Effector CD4-positive, alpha-beta T cell (primary cell): ENCODE data around the gene GGT7.
A peak's percentile ranks its signal among the peaks of the same experiment; 100 is the strongest.
"Not testable (repeated sequence)": the region's sequence is repeated elsewhere in the genome, so short reads cannot be mapped to it uniquely, and the experiment has no call there.

Experiments used
- DNase-seq: peaks from one replicate; pipeline ENCODE4 v3.0.0-alpha.2; 2020
- total RNA-seq: gene quantifications from one replicate; lab custom pipeline; 2026; lab: John Stamatoyannopoulos, UW

GGT7 gene, protein sequence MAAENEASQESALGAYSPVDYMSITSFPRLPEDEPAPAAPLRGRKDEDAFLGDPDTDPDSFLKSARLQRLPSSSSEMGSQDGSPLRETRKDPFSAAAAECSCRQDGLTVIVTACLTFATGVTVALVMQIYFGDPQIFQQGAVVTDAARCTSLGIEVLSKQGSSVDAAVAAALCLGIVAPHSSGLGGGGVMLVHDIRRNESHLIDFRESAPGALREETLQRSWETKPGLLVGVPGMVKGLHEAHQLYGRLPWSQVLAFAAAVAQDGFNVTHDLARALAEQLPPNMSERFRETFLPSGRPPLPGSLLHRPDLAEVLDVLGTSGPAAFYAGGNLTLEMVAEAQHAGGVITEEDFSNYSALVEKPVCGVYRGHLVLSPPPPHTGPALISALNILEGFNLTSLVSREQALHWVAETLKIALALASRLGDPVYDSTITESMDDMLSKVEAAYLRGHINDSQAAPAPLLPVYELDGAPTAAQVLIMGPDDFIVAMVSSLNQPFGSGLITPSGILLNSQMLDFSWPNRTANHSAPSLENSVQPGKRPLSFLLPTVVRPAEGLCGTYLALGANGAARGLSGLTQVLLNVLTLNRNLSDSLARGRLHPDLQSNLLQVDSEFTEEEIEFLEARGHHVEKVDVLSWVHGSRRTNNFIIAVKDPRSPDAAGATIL
- total RNA-seq = 33.4 reads per million, percentile 59 among the genes with 10 or more reads in this experiment

DNA sequence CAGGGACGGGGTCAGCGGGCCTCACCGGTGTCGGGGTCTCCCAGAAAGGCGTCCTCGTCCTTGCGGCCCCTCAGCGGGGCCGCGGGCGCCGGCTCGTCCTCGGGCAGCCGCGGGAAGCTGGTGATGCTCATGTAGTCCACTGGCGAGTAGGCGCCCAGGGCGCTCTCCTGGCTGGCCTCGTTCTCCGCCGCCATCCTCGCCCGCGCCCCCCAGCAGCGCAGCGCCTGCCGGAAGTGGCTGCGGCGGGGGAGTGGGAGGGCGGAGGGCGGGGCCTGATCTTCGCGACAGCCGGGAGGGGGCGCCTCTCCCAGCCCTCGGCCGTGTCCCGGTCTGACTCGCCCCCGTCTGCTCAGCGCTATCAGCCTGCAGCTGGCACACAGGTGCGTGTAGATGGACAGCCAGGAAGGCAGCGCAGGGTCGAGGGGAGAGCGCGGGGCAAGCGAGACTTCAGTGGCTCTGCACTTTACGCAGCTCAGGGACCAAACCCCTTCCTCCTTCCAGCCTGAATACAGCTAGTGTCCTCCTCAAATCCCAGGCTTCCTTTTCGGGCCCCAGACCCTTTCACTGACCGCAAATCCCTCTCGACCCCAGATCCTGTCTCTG, at the start of gene GGT7:
TSS of gene GGT7 (minus strand) at position 235 of the 603 bp plus-strand sequence. CDS start at position 194, 41 bp downstream.
- DNase-seq = peak; percentile 83

DNA sequence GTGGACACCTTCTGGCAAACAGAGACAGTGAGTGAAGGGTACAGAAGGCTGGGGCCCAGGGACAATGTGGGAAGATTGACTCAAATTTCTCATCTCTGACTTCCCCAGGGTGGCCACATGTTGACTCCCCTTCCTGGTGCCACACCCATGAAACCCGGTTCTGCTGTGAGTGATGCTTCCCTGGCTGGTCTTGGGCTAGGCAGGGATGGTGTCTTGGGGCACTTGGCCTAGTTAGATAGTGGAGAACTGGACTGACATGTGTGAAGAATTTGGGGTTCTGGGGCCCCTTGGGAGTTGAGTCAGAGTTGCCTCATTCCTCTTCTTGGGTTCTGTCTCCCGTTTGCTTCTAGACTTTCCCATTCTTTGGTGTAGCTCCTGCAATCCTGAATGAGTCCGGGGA, 48.8 kb upstream of the GGT7 start:
- no peak for DNase-seq

DNA sequence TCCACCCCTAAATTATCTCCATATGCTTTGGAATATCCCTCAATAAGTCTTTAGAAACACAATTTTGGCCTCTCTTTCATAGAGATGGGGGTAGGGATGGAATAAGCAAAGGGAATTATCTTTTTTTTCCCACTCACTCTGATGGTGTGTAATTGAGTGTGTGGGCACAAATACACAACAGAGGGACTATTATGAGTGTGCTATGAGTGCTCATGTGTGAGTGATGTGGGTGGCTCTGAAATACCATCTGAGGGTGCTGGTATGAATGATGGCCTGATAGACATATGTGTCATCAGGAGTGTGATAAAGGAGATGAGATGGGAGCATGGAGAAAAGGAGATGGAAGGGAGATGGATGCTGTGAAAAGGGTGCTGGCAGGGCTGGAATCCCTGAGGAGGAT, 47.4 kb upstream of the GGT7 start:
- DNase-seq = no peak

DNA sequence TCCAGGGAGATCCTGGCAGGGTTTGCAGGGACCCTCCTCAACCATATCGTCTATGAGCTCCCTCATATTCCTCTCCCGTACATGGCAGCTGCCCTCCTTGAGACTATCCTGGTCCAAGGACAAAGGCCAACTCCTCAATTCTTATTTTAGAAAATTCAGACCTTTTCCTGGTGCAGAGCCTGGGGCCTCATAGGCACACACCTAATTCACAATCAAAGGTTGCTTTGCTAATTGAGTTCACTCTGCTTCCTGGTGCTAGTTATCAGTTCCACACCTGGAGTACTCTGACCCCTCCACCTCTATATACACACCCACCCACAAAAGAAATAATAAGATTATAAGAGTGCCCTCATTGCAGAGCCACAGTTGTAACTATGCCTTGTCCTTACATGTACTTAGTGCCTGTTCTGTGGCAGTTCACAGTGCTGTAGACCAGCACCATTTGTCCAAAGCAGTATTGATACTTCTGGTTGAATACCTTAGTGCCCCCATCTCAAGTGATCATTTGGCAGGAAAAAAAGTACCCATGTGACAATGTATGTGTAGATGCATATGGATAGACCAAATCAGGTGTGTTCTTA, 44.2 kb upstream of the GGT7 start:
- no peak for DNase-seq

DNA sequence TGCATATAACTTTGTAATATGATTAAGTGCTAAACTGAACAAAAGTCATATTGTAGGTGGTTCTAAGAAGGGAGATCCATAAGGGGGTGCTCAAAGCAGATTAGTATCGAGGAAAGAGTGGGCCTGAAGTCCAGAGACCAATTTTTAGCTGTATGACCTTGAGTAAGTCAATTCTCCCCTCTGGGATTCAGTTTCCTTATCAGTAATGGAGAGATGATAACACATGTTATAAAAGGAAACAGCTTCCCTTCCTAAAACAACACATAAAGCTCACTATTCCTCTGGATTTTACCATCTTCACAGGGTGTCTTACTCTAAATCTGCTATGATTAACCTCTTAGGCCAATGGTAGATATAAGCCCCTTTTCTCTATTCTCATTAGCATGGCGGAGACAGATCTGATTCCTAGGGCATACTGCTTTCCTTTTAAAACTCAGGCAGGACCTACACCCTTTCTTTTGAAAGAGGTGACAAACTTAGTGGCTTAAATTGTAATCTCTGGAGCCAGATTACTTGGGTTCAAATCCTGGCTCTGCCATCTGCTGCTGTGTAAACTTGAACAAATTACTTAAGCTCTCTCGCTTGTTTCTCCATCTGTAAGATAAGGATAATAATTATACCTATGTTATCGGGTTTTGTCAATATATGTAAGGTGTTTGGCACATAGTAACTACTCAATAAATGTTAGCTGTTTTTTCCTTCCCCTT, 43.2 kb upstream of the GGT7 start:
- no peak for DNase-seq

DNA sequence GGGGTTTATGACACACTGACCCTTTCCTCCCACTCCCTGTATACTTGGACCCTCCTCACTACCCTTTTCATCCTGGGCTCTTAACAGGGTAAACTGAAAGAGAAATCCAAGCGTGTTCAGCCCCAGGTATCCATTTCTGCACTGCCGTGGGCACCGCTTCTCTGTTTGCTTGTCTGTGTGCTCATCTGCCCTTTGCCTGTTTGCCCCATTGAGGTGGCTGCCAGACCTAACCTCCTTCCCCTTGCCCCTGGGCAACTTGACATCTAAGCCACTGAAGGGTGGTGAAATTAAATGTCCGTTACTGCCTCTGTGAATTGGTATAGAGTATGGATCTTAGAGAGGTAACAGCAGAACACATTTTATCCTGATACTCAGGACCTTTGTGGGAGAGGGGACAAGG, 42.5 kb upstream of the GGT7 start:
- no peak for DNase-seq

DNA sequence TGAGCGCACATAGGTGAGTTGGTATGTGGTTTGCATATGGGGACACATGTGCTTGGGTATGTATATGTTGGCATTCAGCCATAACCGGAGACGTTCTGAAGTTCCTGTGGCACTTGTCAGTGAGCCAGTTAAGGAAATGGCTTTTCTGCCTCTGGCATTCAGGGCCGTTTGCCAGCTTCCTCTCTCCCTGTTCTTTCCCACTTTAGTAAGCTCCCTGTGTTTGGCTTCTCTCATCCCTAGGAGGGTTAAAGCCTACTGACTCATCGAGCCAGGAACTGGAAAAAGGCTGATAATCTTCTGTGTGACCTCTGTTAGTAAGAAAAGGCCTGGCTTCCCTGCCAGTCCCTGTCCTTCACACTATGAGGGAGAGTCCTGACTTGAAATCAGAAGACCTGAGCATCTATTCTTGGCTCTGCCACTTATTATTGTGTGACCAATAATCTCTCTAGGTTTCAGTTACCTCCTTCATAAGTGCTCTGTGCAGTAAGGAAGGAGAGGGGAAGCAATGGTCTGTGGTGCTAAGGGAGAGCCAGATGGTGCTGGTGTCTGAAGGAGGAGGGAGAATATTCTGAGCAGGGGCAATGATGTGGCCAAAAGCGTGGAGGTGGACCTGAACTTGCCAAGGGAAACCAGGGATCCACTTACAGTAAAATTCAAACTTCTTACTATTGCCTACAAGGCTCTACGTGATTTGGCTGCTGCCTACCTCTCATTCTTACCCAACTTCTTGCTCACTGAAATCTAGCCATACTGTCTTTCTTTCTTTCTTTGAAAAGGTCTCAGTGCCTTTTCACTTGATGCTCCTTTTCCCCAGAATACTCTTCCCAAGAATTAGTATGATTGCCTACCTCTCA, 35.2 kb upstream of the GGT7 start:
- no peak for DNase-seq

DNA sequence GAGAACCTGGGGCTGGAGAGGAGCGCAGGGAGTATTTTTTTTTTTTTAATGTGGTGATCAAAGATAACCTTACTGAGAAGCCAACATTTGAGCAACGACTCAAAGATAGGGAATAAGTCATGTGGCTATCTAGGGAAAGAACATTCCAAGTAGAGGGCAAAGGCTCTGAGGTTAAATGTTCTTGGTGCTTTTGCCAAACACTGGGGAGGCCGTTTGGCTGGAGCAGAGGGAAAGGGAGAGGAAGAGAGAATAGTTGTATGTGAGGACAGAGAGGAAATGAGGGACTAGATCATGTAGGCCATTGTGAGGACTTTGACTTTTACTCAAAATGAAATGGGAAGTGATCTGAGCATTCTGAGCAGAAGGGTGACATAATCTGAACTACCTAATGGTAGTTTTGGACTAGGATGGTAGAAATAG, 31.6 kb upstream of the GGT7 start:
- no peak for DNase-seq

DNA sequence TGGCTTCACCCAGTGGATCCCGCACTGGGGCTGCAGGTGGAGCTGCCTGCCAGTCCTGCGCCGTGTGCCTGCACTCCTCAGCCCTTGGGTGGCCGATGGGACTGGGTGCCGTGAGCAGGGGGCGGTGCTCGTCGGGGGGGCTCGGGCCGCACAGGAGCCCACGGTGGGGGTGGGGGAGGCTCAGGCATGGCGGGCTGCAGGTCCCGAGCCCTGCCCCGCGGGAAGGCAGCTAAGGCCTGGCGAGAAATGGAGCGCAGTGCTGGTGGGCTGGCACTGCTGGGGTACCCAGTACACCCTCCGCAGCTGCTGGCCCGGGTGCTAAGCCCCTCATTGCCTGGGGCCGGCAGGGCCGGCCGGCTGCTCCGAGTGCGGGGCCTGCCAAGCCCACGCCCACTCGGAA, 26.1 kb upstream of the GGT7 start:
- DNase-seq = not testable (repeated sequence)

DNA sequence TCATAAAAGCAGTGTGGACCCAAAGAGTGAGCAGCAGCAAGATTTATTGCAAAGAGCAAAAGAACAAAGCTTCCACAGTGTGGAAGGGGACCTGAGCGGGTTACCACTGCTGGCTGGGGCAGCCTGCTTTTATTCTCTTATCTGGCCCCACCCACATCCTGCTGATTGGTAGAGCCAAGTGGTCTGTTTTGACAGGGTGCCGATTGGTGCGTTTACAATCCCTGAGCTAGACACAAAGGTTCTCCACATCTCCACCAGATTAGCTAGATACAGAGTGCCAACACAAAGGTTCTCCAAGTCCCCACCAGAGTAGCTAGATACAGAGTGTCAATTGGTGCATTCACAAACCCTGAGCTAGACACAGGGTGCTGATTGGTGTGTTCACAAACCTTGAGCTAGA, 25.5 kb upstream of the GGT7 start:
- DNase-seq = not testable (repeated sequence)

DNA sequence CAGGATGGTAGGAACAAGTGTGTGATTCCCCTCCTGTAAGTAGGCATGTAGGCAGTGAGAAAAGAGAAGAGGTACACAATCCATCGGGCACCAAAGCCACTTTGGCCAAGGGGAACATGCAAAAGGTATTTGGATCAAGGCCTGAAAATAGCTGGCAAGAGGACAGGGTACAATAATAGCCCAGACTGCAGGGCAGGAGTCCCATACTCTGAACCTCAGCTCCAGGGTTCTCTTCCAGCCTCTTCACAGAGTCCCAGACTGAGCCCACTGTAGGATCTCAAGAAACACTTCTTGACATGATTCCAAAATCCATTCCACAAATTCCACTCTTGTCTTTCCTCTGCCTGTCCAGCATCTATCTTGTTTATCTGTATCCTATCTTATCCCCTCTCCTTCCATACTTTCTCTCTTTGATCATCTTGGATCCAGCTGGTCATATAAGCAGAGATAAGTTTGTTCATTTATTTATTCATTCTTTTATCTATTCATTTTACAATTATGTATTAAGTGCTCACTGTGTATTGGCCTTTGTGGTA, 23.5 kb upstream of the GGT7 start:
- no peak for DNase-seq

DNA sequence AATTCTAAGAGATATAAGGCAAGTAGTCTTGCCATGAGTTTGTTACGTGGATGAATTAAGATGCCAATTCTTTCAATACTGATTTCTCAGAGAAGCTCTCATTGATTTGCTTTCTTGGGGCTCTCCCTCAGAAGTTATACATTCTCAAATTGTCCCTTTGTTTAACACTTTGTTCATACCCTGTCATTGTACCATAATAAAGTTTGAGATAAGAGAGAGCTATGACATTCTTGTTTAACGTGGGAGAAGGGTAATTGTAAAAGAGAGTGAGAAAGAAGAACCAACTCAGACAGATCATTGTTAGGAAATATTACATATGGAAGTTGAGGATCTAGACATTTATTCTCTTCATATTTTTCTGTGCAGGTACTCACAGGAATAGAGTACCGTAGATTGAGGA, 22.8 kb upstream of the GGT7 start:
- no peak for DNase-seq

DNA sequence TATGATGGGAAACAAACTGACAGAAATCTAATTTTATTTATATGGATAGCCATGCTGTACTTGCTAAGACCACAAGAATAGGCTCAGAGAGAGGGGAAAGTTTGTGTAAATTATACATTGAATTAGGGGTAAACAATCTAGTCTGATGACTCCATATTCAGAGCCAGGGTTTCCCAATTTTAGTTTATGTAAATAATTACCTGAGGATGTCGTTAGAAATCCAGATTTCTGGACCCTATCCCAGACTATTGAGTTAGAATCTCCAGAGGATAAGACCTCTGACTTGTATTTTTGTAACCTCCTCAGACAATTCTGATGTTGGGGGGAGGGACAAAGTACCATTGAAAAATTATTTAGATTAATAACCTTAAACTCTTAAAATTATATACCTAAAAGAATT, 22.1 kb upstream of the GGT7 start:
- DNase-seq = no peak

DNA sequence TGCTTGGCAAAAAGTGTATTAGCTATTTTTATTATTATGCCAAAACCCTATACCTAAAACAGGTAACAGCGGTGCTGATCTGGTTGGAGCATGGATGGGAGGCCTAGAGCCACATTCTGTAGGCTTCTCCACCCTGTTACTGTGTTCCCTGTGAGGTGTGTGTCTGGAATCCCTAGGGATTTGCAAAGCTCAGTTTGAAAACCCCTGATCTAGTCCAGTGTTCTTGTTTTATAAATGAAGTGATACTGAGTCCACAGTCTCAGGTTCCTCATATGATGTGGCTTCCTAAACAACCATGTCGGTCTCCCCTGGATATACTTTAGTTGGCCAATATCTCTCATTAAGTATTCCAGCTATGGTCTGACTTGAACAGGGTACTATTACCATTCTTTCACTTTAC, 20.0 kb upstream of the GGT7 start:
- no peak for DNase-seq

DNA sequence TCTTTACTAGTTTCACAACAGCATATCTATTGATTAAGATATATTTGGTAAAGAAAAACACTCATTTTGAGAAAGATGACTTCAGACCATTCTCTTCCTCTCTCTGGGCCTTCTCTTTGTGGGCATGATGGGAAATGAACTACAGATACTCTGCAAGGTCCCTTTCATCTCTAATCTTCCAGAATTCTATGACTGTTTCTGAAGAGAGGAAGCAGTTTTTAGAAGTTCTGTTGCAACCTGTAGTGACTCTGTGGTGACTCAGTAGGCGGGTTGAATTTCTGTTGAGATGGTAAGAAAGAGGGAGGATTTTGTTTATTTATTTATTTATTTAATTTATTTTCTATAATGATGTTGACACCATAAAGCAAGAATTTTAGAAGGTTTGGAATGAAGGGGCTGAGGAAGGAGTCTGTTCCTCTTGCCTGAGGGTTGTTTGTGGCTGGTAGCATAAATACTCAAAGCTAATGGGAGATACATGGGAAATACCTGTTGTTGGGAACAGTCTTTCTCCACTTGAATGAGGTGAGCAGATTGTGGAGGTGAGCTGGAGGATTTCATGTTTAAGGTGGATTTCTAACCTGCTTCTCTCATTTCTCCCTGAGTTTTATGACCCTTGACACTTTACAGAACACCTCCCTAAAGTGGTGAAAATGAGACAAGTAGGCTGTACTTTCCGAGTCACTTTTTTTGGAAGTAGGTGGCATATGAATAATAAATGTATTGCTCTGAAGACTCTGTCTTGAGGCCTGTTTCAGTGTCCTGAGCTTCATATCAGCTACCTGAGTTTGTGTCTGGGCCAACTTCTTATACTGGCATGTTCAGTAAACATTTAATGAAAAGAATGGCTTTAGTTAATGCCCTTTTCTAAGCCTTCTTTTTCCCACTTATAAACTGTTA, 18.8 kb upstream of the GGT7 start:
- DNase-seq = no peak

DNA sequence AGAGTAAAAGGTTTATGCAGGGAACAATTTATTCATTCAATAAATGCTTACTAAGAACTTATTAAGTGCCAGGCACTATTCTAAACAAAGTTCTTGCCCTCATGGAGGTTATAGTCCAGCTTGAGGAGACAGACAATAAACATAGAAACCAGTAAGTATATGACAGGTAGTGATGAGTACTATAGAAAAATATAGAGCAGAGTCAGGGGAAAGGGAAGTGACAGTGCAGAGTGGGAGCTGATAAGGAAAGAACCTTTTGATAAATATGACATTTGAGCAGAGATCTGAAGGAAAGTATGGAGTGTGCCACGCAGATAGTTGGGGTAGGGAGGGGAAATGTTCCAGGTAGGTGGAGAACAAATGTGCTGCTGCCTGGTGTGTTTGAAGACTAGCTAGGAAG, 15.8 kb upstream of the GGT7 start:
- DNase-seq = no peak

DNA sequence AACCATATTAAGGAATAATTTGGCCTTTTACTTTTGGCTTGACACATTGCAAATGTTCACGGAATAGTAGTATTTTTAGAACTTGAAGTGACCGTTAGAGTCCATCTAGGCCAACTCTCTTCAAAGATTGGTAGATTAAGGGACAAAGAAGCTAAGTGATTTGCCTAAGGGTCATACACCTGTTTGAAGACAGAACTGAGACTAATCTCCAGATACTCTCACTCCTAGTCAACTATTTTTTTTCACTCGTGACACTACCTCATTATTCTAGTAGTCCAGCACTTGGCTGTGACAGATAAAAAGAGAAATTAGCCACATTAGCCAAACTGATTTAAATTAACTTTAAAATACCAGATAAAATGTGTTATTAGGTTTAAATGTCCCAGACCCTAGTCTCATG, 14.4 kb upstream of the GGT7 start:
- no peak for DNase-seq

DNA sequence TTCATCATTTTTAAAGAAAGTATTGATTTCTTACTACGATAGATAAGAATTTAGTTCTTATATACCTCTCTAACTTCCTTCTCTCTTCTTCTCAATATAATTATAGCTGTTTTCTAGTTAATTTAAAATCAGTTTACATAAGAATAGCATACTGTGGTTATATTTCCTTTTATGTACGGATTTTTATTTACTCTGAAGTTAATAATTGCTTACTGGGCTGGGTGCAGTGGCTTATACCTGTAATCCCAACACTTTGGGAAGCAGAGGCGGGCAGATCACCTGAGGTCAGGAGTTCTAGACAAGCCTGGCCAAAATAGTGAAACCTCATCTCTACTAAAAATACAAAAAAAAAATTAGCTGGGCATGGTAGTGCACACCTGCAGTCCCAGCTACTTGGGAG, 13.5 kb upstream of the GGT7 start:
- no peak for DNase-seq

DNA sequence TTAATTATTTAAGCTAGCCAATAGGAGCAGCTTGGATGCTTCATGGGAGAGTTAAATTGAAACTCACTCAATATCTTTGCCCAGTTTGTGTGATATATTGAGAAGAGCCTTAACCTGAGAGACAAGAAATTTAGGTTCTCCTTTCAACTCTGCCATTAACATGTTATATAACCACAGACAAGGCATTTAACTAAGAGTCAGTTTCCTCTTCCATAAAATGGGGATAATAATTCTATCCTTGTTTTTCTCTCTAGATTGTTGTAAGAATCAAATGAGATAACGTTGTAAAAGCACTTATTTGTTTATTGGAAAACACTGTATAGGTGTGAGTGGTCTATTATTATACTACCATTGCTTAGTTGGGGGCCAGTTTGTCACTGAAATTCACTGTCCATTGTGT, 11.6 kb upstream of the GGT7 start:
- DNase-seq = no peak

DNA sequence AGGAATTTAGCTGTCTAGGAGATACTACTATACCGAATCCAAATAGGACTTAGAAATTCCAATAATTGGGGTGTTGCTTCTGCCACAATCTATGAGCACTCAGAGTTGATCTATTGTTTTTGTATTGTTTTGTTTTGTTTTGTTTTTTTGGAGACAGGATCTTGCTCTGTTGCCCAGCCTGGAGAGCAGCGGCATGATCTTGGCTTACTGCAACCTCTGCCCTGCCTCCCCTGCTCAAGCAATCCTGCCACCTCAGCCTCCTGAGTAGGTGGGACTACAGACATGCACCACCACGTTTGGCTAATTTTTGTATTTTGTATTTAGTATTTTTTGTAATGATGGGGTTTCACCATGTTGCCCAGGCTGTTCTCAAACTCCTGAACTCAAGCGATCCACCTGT, 11.2 kb upstream of the GGT7 start:
- no peak for DNase-seq
